GM12892 (cell line): ENCODE data around the gene SLC6A20.

ENCODE experiments used
- POLR2A ChIP-seq: IDR thresholded peaks from 2 replicates; pipeline ENCODE4 v1.6.1; 2011; ENCODE audit warnings: low read depth, low read length, control low read depth
- POLR2AphosphoS5 ChIP-seq: IDR thresholded peaks from 2 replicates; pipeline ENCODE4 v1.6.1; 2011; ENCODE audit warnings: low read depth, low read length, control low read depth

DNA sequence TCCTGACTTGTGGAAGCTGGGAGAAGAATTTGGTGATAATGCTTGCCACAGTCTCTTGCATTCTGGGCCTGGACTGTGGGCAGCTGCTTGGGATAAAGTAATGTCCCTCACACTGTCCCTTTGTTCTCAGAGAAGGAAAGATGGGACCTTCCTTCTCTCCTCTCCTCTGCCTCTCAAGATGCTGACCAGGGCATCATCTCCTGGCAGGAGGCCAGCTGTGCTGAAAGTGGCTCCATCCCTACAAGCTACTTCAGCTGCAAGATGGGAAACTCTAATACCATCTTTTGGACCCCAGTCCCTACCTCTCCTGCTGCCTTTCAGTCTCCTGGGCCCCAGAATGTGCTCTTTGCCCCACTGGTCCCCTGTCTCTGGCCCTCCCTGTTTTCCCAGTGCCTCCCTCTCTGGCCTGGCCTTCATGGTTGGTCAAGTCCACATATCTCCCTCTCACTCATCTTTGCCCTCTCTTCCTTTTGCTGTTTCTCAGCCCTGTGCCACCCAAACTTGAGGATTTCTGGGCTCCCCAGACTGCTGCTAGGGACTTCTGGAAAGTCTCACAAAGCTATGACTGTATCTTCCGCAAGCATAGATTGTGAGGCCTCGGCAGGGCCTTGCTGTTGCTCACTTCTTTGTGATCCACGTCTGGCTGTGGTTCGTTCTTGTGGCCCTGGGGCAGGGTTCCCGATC, 7.1 kb upstream of the SLC6A20 start:
- no peak for TF ChIP-seq POLR2AphosphoS5
- no peak for TF ChIP-seq POLR2A
